CD4-positive, alpha-beta T cell treated with Interleukin-15 for 4 hours (primary cell): ENCODE results near the gene PTPRF.

ENCODE experiments used
- DNase-seq: peaks from one replicate; pipeline ENCODE4 v3.0.0-alpha.2; 2020; ENCODE audit warnings: low spot score

Gene PTPRF

DNA sequence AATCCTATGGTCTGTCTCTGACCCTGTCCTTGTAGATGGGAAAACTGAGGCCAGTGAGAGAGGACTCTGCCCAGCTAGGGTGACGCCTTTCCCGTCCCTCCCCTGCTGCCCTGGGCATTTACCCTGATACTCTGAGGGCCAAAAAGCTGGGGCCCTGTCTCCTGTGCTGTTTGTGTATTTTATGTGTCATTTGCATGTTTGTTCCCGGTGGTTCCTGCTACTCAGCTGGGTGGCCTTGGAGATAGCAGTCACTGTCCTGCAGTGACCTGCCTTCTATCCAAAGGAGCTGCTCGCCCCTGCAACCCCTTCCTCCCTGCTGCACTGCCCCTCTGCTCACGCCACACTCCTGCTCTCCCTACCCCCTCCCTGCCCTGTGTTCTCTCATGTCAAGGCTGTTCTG is 78.1 kb downstream of the PTPRF start:
- no peak for DNase-seq

DNA sequence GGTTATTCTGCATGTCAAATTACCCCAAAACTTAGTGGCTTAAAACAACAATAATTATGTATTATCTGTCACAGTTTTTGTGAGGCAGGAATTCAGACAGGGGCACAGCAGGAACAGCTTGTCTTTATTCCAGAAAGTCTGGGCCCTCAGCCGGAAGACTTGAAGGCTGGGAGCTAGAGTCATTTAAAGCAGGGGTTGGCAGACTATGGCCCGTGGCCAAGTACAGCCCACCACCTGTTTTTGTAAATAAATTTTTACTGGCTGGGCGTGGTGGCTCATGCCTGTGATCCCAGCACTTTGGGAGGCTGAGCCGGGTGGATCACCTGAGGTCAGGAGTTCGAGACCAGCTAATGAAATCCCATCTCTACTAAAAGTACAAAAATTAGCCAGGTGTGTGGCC is 79.7 kb downstream of the PTPRF start:
- no peak for DNase-seq

DNA sequence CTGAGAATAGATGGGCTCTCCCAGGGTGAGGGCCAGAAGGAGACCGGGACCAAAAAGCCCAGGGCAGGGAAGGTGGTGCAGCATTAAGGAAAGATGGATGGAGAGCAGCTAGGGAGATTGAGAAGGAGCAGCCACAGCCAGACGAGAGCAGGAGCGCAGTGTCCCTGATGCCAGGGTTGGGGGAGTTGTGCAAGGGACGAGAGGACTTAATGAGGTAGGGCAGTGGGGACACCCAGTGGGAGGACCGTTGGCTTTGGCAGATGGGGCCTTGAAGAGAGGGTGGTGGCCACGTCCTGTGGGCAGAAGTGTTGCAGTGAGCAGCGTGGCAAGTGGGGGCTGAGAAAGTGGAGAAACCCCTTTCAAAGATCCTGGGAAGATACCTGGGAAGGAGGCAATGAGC is 81.3 kb downstream of the PTPRF start:
- DNase-seq: no peak

DNA sequence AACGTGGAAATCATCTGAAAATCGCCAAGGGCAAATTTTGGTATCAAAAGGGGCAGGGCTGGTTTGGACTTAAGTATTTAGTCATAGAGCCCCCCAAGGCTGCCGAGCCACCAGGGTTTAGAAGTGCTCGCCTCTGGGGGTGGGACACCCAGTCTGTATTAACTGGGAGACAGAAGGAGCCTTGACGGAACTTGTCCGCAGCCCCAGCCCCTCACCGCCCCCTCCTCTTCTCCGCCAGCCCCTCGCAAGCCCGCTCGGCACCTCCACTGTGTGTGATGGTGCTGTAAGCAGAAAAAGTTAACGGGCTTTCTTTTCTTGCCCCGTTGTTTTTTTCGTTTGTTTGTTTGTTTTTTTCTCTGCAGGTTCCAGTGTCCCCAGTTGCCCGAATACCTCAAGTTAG is 81.7 kb downstream of the PTPRF start:
- no peak for DNase-seq

DNA sequence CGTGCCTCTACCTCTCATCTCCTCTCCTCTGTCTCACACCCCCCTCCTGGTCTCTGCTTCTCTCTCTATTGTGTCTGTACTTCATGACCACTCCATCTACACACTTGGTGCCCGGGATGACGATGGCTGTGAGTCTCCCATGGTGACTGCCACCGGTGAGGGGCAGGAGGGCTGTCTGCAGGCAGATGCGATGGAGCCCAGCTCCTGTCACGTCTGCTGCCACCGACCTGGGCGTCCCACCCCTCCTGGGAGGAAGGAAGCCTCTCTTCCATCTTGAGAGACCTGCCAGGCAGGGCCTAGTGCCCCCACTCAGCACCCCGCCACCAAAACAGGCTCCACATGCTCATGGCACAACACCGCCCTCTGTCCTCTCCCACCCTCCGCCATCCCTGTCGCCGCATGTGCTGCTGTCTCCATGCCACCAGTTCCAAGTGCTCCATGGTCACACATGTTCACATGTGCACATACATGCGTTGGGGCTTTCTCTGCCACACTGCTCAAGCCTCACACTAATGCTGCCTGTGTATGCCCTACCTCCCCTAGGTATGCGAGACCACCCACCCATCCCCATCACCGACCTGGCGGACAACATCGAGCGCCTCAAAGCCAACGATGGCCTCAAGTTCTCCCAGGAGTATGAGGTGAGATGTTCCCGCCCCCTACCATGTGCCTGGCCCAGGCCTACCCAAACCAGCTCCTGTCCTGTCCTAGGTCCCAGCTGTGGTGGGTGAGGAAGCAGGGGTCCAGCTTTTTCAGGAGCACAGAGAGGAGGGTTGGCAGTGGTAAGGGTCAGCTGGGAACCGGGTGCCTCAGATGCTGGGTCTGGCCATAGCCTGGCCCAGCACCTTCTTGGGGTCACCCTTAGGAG is 82.6 kb downstream of the PTPRF start:
- DNase-seq: no peak

DNA sequence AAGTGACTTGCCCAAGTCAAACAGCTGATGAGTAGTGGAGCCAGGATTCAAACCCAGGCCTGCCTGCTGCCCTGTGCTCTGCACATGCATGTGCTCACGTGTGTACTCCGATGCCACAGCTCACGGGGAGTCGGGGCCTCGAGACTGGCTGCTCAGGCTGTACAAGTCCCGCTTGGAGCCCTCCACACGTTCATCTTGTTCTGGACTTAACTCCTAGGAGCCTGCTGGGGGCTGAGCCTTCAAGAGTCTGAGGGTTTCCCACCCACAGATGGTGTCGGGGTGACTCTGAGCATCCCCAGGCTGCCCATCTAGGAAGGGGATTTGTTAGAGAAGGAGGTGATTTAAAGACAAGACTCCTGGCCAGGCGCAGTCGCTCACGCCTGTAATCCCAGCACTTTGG is 83.5 kb downstream of the PTPRF start:
- no peak for DNase-seq

DNA sequence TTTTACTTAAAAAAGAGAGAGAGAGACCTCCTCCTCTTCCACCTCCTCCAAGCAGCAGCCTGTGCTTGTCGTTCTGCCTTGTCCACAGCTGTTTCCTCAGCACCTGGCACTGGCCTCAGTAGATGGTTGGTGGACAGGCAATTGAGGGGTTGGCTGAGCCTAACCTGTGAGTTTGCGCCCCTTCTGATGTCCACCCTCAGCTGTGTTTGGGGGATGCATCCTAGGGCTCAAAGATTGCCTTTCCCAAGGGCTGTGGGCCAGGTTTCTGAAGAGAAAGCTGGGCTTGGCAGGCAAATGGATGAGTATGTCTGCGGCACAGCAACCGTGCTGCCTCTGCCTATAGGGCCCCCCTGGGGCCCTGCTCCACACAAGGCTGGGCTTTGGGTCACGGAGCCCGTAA is 84.2 kb downstream of the PTPRF start:
- no peak for DNase-seq

DNA sequence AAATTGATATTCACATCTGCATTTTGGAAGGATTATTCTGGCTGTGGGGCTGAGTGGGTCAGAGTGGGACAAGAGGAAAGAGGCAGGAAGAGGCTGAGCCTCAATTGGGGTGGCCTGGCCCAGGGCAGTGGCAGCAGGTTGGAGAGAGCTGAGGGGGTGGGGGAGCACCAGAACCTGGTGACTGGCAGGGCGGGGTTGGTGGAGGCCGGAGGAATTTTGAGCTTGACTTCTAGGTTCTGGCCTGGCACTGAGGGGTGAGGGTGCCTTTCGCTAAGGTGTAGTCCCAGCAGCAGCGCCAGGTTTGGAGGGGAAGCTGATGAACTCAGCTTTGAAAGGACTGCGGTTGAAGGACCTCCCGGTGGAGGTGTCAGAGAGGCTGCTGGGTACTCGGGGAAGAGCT is 85.7 kb downstream of the PTPRF start:
- no peak for DNase-seq

DNA sequence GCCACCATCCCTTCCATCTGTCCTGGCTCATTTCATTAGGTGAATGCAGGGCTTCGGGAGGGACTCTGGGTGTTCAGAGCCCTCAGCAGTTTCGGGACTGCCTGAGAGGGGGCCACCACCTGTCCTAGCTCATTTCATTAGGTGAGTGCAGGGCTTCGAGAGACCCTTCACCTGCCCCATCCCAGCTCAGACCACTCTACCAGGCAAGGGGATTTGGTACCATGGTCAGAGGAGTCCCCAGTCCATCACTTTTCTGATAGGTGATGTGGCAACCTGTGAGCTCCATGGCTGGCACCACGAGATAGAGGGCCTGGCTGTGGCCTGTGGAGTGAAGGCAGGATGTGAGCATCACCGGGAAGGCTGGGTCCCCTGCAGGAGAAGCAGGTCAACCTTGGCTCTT is 86.3 kb downstream of the PTPRF start:
- DNase-seq: no peak

DNA sequence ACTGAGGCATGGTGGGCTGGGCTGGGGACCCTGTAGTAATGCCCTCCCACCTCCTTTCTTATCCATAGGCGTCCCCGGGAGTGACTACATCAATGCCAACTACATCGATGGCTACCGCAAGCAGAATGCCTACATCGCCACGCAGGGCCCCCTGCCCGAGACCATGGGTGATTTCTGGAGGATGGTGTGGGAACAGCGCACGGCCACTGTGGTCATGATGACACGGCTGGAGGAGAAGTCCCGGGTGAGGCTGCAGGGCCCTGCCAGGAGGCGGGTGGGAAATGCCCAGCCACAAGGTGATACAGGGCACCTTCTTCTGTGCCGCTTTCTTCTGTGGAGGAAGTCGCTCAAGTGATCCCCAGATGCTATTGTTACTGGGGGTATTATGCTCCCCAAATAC is 87.0 kb downstream of the PTPRF start:
- DNase-seq: no peak

DNA sequence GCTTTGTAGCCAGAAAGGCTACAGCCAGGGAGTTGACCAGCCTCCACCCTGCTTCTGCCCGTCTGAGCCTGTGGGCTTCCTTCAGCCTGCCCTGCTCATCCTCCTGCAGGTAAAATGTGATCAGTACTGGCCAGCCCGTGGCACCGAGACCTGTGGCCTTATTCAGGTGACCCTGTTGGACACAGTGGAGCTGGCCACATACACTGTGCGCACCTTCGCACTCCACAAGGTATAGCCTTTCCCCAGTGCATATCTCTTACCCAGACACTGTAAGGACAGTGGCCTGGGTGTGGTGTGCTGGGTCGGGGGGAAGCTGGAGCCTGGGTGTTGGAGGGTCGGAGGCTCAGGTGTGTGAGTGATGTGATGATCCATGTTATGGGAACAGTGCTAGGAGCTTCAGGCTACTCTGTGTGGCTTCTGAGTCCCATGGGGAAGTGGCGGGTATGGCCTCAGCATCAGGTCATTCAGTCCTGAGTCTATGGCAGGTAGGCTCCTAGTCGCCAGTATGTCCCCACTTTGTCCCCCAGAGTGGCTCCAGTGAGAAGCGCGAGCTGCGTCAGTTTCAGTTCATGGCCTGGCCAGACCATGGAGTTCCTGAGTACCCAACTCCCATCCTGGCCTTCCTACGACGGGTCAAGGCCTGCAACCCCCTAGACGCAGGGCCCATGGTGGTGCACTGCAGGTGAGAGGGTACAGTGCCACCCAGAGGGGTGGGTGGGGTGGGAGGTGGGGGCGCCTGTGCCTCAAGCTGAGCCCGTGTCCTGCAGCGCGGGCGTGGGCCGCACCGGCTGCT is 88.0 kb downstream of the PTPRF start:
- no peak for DNase-seq

DNA sequence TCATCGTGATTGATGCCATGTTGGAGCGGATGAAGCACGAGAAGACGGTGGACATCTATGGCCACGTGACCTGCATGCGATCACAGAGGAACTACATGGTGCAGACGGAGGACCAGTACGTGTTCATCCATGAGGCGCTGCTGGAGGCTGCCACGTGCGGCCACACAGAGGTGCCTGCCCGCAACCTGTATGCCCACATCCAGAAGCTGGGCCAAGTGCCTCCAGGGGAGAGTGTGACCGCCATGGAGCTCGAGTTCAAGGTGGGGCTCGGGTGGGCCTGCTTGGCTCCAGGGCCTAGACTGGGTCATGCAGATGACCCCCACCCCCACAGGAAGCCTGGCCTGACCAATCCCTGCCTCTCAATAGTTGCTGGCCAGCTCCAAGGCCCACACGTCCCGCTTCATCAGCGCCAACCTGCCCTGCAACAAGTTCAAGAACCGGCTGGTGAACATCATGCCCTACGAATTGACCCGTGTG is 88.7 kb downstream of the PTPRF start:
- DNase-seq: no peak

DNA sequence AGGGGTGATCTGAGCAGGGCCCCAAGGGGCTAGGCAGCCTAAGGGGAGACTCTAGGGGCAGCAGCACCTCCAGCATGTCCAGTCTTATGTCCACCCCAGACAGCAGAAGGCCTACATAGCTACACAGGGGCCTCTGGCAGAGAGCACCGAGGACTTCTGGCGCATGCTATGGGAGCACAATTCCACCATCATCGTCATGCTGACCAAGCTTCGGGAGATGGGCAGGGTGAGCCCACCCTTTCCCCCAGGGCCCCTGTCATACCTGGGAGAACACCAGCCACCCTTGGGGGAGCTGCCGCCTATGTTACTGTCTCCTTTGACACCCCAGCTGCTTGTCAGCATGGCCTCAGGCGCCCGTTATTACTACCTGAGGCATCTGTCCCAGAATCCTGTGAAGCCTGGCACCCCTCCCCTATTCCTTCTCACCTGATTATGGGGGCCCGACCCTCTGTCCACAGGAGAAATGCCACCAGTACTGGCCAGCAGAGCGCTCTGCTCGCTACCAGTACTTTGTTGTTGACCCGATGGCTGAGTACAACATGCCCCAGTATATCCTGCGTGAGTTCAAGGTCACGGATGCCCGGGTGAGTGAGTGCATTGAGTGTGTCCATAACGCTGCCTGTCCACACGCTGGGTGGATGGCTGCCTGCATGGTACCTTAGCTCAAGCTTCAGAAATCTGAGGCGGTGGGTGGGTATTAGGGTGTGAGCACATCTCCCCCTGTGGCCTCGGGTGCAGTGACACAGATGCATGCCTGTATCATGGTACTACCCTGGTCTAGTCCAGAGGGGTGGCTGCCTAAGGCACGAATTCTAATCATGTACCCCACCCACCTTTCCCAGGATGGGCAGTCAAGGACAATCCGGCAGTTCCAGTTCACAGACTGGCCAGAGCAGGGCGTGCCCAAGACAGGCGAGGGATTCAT is 89.6 kb downstream of the PTPRF start:
- DNase-seq: no peak

DNA sequence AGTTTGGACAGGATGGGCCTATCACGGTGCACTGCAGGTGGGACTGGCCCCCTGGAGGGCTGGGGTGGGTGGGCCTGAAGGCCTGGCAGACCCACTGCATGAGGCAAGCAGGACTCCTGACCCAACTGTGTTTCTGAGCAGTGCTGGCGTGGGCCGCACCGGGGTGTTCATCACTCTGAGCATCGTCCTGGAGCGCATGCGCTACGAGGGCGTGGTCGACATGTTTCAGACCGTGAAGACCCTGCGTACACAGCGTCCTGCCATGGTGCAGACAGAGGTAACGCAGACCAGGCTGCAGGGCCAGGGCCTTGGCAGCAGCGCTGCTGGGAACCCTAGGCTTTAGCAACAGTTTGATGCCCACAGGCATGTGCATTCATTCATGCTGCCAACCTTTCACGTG is 90.3 kb downstream of the PTPRF start:
- DNase-seq: no peak

DNA sequence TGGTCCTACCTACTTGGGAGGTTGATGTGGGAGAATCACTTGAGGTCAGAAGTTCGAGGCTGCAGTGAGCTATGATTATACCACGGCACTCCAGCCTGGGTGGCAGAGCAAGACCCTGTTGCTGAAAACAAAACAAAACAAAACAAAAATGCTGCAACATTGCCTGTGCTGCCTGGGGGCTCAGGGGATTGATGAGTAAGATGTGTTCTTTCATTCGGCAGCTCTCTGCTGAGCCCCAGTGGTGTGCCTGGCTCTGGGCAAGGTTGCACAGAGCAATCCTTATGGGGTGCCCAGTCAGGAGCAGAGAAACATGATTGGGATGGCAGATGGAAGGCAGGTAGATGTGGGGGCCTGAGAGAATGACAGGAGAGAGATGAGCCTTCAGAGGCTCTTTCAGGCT is 90.7 kb downstream of the PTPRF start:
- DNase-seq: no peak

DNA sequence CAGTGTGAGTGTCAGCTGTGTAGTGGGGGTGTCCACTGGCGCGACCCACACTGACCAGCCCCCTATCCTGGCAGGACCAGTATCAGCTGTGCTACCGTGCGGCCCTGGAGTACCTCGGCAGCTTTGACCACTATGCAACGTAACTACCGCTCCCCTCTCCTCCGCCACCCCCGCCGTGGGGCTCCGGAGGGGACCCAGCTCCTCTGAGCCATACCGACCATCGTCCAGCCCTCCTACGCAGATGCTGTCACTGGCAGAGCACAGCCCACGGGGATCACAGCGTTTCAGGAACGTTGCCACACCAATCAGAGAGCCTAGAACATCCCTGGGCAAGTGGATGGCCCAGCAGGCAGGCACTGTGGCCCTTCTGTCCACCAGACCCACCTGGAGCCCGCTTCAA is 91.2 kb downstream of the PTPRF start:
- no peak for DNase-seq

DNA sequence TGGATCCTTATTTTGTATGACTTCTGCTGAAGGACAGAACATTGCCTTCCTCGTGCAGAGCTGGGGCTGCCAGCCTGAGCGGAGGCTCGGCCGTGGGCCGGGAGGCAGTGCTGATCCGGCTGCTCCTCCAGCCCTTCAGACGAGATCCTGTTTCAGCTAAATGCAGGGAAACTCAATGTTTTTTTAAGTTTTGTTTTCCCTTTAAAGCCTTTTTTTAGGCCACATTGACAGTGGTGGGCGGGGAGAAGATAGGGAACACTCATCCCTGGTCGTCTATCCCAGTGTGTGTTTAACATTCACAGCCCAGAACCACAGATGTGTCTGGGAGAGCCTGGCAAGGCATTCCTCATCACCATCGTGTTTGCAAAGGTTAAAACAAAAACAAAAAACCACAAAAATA is 91.8 kb downstream of the PTPRF start:
- DNase-seq: no peak

DNA sequence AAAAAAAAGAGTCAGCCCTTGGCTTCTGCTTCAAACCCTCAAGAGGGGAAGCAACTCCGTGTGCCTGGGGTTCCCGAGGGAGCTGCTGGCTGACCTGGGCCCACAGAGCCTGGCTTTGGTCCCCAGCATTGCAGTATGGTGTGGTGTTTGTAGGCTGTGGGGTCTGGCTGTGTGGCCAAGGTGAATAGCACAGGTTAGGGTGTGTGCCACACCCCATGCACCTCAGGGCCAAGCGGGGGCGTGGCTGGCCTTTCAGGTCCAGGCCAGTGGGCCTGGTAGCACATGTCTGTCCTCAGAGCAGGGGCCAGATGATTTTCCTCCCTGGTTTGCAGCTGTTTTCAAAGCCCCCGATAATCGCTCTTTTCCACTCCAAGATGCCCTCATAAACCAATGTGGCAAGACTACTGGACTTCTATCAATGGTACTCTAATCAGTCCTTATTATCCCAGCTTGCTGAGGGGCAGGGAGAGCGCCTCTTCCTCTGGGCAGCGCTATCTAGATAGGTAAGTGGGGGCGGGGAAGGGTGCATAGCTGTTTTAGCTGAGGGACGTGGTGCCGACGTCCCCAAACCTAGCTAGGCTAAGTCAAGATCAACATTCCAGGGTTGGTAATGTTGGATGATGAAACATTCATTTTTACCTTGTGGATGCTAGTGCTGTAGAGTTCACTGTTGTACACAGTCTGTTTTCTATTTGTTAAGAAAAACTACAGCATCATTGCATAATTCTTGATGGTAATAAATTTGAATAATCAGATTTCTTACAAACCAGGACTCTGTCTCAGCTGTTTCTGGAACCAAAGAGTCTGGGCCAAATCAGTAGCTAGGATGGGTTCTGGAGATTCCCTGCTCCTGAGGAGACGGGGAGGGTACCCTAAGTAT is 92.5 kb downstream of the PTPRF start:
- DNase-seq: no peak

DNA sequence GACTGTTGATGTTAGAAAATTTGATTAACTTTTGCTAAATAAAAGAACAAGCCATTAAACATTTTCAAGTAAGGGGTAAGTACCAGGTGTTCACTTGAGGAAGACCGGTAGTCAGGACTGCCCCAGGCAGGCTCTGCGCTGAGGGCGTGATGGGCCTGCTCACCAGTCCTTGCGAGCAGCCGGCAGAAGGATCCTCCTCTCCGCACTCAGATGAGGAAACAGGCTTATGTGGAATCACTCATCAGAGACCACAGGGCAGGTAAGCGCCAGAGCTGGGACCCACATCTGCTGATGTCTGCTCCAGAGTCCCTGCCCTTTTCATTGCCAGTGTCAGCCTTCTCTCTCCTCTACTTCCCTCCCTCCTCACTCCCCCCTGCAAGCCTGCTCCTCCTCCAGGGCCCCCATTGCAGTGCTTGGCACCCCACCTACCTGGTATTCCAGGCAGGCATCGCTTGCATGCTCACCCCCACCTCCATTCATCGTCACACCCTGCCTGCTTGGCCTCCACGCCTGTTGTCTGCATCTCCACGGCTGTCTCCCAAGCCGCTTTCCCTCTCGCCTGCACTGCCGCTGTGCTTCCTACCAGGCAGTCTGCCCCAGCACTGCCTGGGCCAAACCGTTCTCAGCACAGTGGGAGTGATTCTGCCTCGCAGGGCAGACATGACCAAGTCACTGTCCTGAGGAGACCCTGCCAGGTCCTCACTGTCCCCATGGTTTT is 94.5 kb downstream of the PTPRF start:
- DNase-seq: no peak

DNA sequence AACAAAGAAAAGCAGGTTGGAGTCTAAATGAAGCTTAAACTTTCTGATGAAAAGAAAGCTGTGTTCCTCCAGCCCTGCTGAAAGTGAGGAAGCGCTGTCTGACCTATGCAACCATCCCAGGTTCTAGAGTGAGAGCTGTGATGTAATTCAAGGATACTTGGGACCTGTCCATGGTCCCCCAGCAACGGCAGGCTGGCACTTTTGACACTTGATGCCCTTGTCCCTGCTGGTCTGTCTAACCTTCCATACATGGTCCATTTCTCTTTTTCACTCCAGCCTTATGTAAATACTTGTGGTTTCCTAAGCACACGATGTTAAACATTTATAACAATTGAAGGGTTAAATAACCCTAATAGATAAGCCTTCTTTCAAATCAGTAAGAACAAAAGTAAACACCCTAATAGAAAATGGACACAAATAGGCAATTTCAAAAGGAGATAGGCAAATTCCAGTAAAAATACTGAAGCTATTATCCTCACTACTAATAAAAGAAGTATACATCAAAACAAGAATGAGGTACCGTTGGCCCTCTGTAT is 101.5 kb downstream of the PTPRF start:
- no peak for DNase-seq
